IPS DF 6.9 (cell line): ENCODE measurements around the gene CCDC24.

Experiments
- DNase-seq: peaks from one replicate; pipeline ENCODE4 v3.0.0-alpha.2; 2013; ENCODE audit warnings: low read depth, low spot score
- H3K27ac ChIP-seq: one replicate; pipeline ENCODE4 v1.5.1; 2013; ENCODE audit warnings: low read length, control low read depth
- H3K27me3 ChIP-seq: 2 replicates; pipeline ENCODE4 v1.6.1; 2013; ENCODE audit warnings: mild to moderate bottlenecking, low read length; ENCODE audit not compliant: control insufficient read depth, insufficient read depth
- H3K36me3 ChIP-seq: 2 replicates; pipeline ENCODE4 v1.6.1; 2013; ENCODE audit warnings: low read length; ENCODE audit not compliant: control insufficient read depth, insufficient read depth
- H3K4me1 ChIP-seq: 2 replicates; pipeline ENCODE4 v1.6.1; 2013; ENCODE audit warnings: low read length; ENCODE audit not compliant: control insufficient read depth, insufficient read depth
- H3K4me3 ChIP-seq: 2 replicates; pipeline ENCODE4 v1.5.1; 2013; ENCODE audit warnings: mild to moderate bottlenecking, low read length
- H3K9me3 ChIP-seq: 2 replicates; pipeline ENCODE4 v1.6.1; 2013; ENCODE audit warnings: low read length, inconsistent platforms; ENCODE audit not compliant: control insufficient read depth, insufficient read depth
- WGBS: extraction: QIAGEN DNeasy Blood & Tissue Kit; methylation state at CpG from one replicate; pipeline ENCODE4 v1.1.7; 2013; ENCODE audit warnings: mixed read lengths, missing lambda C conversion rate; ENCODE audit not compliant: insufficient read length, insufficient coverage; 5-methylcytosine and 5-hydroxymethylcytosine counted together

The CCDC24 gene

GRCh38 chr1:43951021-43951985 is 40.1 kb upstream of the CCDC24 start:
- DNase-seq = no peak
- no peak overlapping the region for H3K4me3 ChIP-seq
- no peaks in the 10 kb centered on the region for H3K9me3 ChIP-seq
- no peaks in the 10 kb centered on the region; the same call in 1 of the 2 replicates for H3K36me3 ChIP-seq
- peaks cover 6% of the 10 kb centered on the region for H3K4me1 ChIP-seq
- H3K27me3 ChIP-seq = no peaks in the 10 kb centered on the region
- WGBS = no CpG with 5 or more reads among the region's 4 CpGs
- no peak overlapping the region for H3K27ac ChIP-seq

- peaks cover 4% of the 10 kb centered on the region for H3K4me1 ChIP-seq
- WGBS = 88% methylated on average over 2 of the region's 8 CpGs
- H3K9me3 ChIP-seq = no peaks in the 10 kb centered on the region
- DNase-seq = no peak
- H3K27me3 ChIP-seq = no peaks in the 10 kb centered on the region
- H3K4me3 ChIP-seq = no peak overlapping the region
- H3K36me3 ChIP-seq = peaks cover 7% of the 10 kb centered on the region; the same call in 1 of the 2 replicates
- H3K27ac ChIP-seq = no peak overlapping the region
Measured at GRCh38 chr1:43952731-43953346, 38.6 kb upstream of the CCDC24 start.

- Histone ChIP-seq H3K36me3 (peaks cover 9% of the 10 kb centered on the region; the same call in 1 of the 2 replicates), H3K27me3 (no peaks in the 10 kb centered on the region), H3K27ac (no peak overlapping the region), H3K9me3 (no peaks in the 10 kb centered on the region), H3K4me3 (no peak overlapping the region), H3K4me1 (peaks cover 3% of the 10 kb centered on the region)
- WGBS = no CpG with 5 or more reads among the region's 3 CpGs
- DNase-seq = no peak
Measured at GRCh38 chr1:43953361-43953760, 38.0 kb upstream of the CCDC24 start.

GRCh38 chr1:43954036-43954435 is 37.4 kb upstream of the CCDC24 start:
- Histone ChIP-seq H3K4me1 (peaks cover 3% of the 10 kb centered on the region), H3K27ac (no peak overlapping the region), H3K9me3 (no peaks in the 10 kb centered on the region), H3K4me3 (no peak overlapping the region), H3K36me3 (peaks cover 9% of the 10 kb centered on the region; the same call in 1 of the 2 replicates), H3K27me3 (no peaks in the 10 kb centered on the region)
- WGBS = no CpG with 5 or more reads among the region's 5 CpGs
- DNase-seq = no peak

GRCh38 chr1:43956234-43956633 is 35.2 kb upstream of the CCDC24 start:
- WGBS = no CpG with 5 or more reads among the region's 8 CpGs
- no peak overlapping the region for H3K4me3 ChIP-seq
- H3K36me3 ChIP-seq = 0 out of 2 replicates have a peak, but pooled peaks cover 9% of the 10 kb centered on the region
- H3K9me3 ChIP-seq = no peaks in the 10 kb centered on the region
- no peak for DNase-seq
- no peak overlapping the region for H3K27ac ChIP-seq
- H3K4me1 ChIP-seq = peaks cover 3% of the 10 kb centered on the region
- no peaks in the 10 kb centered on the region for H3K27me3 ChIP-seq

- no peak for DNase-seq
- 0 out of 2 replicates have a peak, but pooled peaks cover 9% of the 10 kb centered on the region for H3K36me3 ChIP-seq
- H3K9me3 ChIP-seq = no peaks in the 10 kb centered on the region
- no CpG with 5 or more reads among the region's 7 CpGs for WGBS
- no peaks in the 10 kb centered on the region for H3K27me3 ChIP-seq
- peaks cover 3% of the 10 kb centered on the region for H3K4me1 ChIP-seq
- H3K4me3 ChIP-seq = no peak overlapping the region
- no peak overlapping the region for H3K27ac ChIP-seq
Measured at GRCh38 chr1:43957407-43958040, 33.9 kb upstream of the CCDC24 start.

GRCh38 chr1:43958351-43959255 is 32.8 kb upstream of the CCDC24 start:
- 0 out of 2 replicates have a peak, but pooled peaks cover 9% of the 10 kb centered on the region for H3K36me3 ChIP-seq
- WGBS = no CpG with 5 or more reads among the region's 9 CpGs
- H3K4me3 ChIP-seq = no peak overlapping the region
- no peaks in the 10 kb centered on the region for H3K9me3 ChIP-seq
- no peak for DNase-seq
- H3K27ac ChIP-seq = no peak overlapping the region
- H3K27me3 ChIP-seq = no peaks in the 10 kb centered on the region
- H3K4me1 ChIP-seq = no peaks in the 10 kb centered on the region

- DNase-seq = no peak
- Histone ChIP-seq H3K9me3 (no peaks in the 10 kb centered on the region), H3K27me3 (no peaks in the 10 kb centered on the region), H3K36me3 (0 out of 2 replicates have a peak, but pooled peaks cover 9% of the 10 kb centered on the region), H3K4me1 (no peaks in the 10 kb centered on the region), H3K27ac (no peak overlapping the region), H3K4me3 (no peak overlapping the region)
- no CpG with 5 or more reads among the region's 8 CpGs for WGBS
Measured at GRCh38 chr1:43960798-43961197, 30.6 kb upstream of the CCDC24 start.

GRCh38 chr1:43961692-43962091 is 29.7 kb upstream of the CCDC24 start:
- Histone ChIP-seq H3K36me3 (0 out of 2 replicates have a peak, but pooled peaks cover 9% of the 10 kb centered on the region), H3K4me3 (no peak overlapping the region), H3K4me1 (no peaks in the 10 kb centered on the region), H3K9me3 (no peaks in the 10 kb centered on the region), H3K27me3 (no peaks in the 10 kb centered on the region), H3K27ac (no peak overlapping the region)
- DNase-seq = no peak
- WGBS = no CpG with 5 or more reads among the region's 3 CpGs
